GM18909 (cell line): ENCODE data around the gene FAM81A.
"Not testable (repeated sequence)": the region's sequence is repeated elsewhere in the genome, so short reads cannot be mapped to it uniquely, and the experiment has no call there.

Source experiments
- ATAC-seq: cut with Tn5 transposase; IDR thresholded peaks from one replicate; pipeline ENCODE4 v1.9.1; 2021; ENCODE audit warnings: mild to moderate bottlenecking; ENCODE audit not compliant: unreplicated experiment, poor library complexity

FAM81A gene

DNA sequence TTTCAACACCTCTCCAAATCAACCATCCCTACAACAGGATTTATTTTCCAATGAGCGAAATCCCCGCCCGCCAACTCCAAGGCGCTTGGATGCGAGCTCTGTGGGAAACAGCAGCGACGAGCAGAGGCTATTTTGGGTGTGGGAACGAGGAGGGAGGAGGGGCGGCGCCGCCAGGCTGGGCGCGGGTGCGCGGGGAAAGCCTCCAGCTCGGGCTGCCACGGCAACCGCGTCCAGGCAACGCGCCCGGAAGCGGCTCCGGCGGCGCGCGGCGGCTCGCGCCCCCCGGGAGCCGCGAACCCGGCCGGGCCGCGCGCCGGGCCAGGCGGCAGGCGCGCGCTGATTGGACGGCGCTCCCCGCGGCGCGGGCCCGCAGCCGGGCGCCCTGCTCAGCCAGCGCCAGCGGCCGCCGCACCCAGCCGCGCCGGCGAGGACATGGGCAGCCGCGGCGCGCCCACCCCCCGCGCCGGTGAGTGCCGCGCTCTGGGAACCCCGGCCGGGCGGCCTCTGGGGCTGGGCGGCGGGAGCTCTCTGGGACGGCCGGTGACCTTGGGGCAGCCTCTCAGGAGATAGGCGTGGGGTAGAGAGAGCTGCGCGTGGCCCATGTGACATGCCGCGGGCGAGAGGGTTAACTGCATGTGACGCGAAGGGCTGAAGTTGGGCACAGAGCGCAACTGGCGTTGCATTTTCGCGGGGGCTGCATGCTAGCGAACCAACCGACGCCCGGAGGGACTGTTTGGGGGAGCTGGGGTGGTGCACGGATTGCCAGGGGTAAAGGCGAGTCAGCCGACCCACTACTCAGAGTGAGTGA is at the start of gene FAM81A:
TSS of gene FAM81A (plus strand) at position 370 of the 808 bp plus-strand sequence. CDS start 20,441 bp downstream, outside the sequence.
- peak; percentile 76 for ATAC-seq

DNA sequence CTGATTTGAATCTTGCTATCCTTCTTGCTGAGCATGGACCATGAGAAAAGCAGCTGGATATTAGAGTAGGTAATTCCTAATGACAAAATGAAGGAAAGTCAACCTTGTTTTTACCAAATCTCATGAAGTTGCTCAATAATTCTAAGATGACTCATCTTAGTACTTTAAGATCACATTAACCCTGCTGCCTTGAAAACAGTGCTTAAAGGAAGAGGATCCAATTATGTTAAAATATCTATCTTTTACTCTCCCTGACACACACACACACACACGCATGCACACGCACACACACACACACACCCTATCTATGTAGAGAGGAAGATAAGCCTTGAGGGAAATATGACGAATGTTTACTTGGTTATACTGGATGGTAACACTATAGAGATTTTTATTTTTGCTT is 49.3 kb upstream of the FAM81A start:
- no peak for ATAC-seq

DNA sequence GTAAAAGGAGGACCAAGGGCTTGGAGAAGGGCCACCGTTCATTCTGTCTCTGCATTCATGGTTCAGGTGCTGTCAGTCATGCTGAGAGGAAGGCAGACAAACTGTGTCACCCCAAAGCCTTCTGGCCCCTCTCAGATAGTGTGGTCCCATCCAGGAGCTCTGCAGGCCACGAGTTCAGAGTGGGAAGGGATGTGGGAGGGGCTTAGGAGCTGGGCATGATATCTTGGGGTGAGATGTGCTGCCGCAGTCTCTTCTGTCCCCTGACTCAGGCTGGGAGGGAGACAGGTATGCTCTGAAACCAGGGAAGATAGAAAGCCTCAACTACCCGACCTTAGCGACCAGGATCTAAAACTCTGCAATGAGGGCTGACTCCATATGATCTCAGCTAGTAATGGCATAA is 45.7 kb upstream of the FAM81A start:
- no peak for ATAC-seq

DNA sequence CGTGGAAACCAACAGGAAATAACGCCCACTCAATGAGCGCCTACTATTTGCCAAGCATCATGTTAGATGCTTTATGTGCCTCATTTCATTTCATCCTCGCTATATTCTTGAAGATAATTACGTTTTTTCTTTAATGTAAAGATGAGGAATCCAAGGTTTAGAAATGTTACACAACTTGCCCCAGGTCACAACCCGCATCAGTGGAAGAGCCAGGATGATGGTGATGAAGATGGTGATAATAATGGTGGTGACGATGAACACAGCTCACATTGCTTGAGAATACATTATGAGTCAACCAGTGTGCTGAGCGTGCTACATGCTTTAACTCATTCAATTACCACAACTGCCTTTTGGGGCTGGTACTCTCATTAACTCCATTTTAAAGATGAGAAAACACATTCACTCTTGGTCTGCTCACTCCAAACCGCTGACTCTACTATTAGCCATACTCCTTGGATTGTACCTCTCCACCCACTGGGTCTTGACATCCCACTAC is 43.8 kb upstream of the FAM81A start:
- no peak for ATAC-seq

DNA sequence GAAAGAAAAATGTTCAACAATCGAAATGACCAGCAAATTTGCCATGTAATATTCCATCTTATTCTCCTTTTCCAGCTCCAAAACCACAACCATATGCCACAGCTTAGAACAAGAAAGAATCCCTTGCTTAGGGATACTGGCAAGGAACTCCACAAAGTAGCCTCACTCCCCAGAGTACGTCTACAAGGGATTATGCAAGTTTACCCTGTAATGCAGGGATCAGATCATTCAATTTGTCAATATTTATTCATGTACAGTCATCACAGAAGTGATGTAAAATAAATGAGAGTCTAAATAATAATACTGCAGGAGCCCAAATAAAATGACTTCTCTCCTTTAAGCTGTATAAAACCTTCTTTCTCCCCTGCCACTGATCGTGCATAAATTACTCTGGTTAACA is 41.8 kb upstream of the FAM81A start:
- ATAC-seq = no peak

DNA sequence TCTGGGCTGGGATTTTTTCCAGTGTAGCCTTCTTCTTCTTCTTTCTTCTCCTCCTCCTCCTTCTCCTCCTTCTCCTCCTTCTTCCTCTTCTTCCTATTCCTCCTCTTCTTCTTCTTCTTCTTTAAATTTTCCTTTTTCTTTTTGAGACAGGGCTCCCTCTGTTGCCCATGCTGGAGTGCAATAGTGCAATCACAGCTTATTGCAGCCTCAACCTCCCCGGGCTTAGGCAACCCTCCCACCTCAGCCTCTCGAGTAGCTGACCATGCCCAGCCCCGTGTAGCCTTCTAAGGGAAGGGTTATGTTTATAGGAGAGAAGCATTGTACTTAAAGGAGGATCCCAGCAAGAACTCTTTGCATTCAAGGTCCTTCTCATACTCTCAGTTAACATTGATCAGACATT is 41.3 kb upstream of the FAM81A start:
- no peak for ATAC-seq

DNA sequence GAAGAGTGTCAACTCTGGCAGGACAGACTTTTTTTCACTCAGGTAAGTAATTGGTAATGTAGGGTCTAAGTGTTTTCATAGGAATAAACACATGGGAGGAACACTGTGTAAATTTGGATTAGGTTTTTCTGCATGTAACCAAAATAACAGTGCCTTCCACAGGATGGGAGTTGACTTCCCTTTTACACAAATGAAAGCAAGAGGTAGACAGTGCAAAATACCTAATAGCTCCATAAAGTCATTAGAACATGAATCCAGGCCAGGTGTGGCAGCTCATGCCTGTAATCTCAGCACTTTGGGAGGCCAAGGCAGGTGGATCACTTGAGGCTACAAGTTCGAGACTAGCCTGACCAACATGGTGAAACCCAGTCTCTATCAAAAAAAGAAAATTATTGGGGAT is 39.8 kb upstream of the FAM81A start:
- ATAC-seq = no peak

DNA sequence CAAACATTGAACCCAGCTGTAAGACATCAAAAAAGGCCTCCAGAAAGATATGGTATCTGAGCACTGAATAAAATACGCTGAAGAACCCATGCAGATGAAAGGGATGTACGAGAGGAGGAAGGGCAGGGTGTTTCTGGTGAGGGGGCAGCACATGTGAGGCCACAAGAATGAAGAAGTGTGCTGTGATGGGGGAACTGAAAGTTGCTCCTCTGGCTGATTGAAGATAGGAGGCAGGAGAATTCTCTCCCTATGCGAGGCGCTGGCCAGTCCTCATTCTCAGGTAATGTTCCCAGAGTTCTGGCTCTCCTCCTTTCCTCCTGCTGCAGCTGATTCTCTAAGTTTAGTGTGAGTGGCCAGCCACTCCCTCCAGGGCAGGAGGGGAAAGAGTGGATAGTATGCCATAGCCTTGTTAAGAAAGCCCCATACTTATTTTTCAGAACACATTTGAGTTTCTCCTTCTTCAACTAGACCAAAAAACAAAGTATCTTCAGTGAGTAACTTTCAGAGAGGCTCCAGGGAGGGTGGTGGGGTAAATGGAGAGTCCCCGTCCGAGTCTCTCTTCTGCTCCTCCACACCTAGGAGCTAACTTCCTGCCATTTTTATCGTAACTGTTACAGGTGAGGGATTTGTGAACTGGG is 38.4 kb upstream of the FAM81A start:
- ATAC-seq = peak; percentile 88

DNA sequence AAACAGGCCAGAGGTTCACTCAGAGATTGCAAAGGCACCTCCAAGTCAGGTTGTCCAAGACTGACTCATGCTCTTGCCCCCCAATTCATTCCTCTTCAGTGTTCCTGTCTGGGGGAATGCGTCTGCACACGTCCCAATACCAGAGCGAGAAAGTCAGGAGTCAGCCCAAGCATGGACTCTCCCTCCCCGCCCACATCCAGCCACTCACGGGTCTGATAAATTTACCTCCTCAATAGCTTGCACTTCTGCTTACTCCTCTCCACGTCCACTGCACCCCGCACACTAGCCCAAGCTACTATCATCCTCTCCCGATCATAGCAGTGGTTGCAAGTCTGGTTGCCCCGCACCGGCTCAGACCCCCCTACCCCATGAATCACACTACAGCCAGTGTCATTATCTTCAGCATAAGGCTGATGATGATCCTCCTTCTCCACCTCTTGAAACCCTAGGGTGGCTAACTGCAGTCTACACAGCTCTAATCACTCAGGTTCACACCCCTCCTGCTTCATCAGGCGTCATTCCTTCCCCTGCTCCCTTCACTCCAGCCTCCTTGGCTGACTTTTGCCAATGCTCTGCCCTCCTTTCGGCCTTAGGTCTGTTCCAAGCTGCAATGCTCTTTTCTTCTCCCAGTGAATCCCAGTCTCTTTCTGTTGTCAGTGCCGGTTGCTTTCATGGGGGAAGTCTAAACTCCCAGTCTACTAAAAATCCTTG is 37.7 kb upstream of the FAM81A start:
- ATAC-seq = peak; percentile 9

DNA sequence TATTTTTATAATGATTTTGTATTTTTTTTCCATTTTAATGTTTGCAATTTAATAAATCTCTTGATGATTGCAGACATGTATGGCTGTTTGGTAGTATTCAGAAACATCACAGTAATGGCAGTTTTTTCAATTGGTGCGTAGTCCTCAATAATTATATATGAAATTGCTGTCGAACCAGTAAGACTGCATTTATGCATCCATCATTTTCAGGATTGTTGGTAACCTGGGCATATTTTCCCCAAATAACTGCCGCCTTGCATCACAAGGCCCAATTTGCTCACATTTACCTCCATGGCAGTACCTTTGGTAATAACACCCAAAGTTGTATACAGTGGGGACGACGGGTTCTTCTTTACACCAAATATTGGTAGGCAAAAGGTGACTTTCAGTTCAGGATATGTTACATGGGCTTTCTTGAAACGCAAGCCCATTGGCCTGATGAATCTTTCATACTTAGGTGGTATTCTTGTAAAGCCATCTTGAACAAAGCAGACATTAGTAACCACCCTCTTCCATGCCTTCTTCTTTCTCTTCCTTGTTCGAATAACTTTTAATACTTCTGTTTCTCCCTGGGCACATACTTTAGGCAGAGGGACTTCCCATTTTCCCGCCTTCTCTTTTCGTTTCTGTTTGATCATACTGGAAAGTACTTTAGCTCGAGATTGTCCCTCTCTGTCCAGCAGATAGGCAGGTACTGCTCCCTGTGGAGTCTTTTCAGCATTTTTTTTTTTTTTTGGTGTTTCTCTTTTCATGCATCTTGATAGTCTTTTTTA is 36.7 kb upstream of the FAM81A start:
- not testable (repeated sequence) for ATAC-seq

DNA sequence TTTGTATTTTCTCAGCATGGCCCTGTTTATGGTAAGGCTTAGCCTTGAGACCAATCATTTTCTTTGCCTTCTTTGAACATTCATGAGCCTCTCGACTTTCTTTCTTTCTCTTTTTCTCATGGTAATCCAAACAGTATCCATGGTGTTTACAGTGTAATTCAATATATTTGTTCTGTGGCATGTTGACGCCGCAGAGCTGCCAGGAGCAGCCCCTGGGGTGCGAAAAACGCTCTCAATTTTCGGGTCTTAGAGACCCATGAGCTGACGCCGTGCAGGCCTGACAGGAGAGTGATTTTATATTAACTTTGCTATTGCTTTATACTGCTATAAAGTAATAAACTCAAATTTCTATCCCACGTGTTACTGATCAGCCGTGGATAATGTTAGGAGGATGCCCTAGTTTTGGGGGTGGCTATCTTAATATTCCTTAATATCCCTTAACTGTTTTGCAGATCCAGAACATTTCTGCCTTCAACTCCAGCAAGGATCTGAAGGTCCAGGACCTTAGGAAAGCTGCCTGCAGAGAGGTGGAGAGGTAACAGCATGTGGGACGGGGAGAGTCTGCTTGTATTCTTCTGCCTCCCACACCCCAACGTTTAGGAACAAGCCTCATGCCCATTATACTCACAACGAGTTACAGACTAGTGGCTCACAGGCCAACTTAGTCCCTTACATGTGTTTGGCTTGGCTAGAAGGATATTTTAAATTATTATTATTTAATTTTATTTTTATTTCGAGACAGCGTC is 36.0 kb upstream of the FAM81A start:
- ATAC-seq = no peak

DNA sequence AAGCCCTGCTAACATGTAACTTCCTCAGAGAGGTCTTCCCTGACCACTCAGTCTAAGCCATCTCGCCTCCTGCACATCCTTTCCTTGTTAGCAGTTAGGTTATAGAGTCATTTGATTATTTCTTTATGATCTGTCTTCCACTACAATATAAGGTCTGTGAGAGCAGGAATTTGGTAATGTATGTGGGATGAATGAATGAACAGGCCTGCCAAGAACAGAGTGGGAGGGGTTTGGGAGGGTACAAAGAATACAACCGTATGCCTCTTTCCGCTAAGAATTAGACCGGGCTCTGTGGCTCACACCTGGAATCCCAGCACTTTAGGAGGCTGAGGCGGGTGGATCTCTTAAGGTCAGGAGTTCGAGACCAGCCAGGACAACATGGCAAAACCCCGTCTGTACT is 32.9 kb upstream of the FAM81A start:
- no peak for ATAC-seq

DNA sequence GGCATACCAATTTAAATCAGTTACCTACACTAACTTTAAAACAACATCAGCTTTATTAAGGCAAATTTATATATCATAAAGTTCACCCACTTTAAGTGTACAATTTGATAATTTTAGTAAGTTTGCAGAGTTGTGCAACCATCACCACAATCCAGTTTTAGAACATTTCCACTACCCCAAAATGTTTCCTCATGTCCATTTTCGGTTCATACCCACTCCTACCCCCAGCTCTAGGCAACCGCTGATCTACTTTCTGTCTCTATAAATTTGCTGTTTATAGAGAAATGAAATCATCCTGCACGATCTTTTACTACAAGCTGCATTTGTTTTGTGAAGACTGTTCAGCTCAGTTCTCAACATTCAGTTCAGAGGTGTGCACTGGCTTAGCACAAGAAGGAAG is 31.5 kb upstream of the FAM81A start:
- ATAC-seq = no peak

DNA sequence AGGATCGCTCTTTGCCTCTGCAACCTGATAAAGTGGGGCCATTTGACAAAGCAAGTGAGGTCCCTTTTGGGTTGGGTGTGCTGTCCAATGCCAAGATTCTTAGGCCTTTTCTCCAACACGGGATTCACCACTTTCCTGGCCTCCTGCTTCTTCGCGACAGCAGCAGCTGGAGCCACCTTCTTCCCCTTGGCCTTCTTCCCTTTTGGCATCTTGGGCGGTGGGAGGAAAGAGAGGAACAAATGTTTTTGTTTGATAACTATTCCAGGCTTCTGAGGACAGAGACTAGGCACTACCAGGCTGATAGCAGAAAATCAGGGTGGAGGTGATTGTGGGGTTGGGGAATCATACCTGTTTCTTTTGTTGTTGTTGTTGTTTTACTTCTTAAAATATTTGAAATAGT is 30.0 kb upstream of the FAM81A start:
- ATAC-seq = no peak

DNA sequence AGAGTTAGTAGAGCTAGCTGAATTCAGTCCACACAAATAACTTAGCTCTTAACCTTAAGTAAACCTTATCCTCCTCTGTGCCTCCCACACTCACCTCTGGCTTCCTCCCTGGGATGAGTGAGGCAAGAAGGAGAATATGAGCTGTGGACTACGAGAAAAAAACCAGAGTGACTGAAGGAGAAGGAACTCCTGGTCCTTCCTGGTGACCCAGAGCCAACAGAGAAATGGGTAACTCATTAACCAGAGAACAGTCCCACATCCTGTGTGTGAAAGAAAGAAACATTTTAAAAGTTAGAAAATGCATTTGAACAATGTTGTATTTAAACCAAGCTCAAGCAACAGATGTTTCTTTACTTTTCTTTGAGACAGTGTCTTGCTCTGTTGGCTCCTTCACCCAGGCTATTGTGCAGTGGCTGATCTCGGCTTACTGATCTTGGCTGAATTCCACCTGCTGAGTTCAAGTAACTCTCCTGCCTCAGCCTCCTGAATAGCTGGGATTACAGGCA is 27.5 kb upstream of the FAM81A start:
- peak; percentile 22 for ATAC-seq

DNA sequence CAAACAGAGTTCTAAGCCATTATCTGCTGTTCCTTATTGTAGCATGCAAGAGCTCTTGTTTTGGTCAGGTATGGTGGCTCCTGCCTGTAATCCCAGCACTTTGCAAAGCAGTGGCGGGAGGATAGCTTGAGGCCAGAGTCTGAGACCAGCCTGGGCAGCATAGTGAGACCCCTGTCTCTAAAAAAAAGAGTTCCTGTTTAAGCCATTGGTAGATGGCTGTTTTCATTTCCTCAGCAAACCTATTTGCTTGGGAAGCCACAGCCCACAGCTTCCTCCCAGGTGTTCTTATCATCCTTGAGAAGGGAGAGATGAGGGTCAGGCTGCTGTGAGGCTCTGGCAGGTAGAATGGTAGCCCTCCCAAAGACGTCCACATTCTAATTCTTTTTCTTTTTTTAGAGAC is 24.4 kb upstream of the FAM81A start:
- ATAC-seq = no peak

DNA sequence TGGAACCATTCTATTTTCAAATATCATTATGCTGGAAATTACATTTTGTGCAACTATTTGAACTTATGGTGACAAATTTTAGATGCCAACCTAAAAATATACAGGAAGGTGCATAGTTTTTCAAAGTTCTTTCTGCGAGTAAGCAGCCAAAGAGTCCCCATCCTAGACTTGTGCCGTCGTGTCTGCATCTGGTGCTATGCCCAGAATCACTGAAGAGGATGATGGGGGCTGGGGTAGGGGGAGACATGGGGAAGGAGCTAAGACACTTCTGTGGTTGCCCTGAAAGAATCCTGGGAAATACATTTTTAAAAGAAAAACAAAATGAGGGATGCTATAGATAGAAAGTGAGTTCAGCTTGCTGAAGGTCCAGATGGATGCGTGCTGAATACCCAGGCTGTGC is 21.2 kb upstream of the FAM81A start:
- no peak for ATAC-seq

DNA sequence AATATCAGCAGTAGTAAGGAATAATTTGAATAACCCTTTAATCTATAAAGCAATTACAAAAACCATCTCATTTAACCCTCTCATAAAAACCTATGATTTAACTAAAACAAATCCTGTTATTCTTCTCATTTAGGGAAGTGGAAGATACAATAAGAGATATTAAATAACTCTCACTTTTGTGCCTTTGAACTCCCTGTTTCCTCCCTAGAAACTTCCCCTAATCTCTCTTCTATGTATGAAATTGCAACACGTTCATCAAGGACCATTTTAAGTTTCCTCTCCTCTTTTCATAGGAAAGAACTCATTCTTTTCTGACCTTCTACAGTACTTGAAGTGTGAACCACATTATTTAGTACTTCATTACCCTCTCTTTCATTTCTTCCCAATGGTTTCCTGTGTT is 18.8 kb upstream of the FAM81A start:
- no peak for ATAC-seq

DNA sequence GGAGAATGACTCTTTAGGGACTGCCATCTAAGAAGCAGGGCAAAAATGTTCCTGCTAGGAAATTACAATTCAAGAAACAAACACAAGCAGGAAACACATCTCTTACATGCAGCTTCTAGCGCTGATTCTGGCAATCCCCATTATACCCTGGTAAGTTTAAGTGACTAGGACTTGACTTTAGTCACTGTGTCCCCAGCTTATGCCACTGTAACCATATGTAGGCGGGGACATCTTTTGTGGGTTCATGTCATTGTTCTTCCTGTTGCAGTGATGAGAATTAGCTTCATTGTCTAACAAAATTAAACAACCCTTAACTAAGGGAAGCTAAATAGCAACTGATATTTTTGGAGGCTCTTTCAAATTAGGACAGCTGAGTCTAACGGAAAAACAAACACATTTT is 17.9 kb upstream of the FAM81A start:
- no peak for ATAC-seq
